Measurements from ENCODE around the gene DNAH5. TPM values are rescaled to one million over a fixed set of nuclear protein-coding genes. Genes with fewer than 3 reads are reported as not detected.

The DNAH5 gene
- total and polyA plus RNA-seq, 2 of the 13 experiments (the other 11 are each of a cell fraction or from before 2014, with no cell fraction given): 0.09 TPM

GRCh38 chr5:13766236-13766635 lies 178.3 kb downstream of the DNAH5 start:
- intact Hi-C loops (cut with micrococcal nuclease; ENCODE audit: unreplicated experiment): no loop called here
- in situ Hi-C loops (cut with HindIII; ENCODE audit: extremely low pct_ligation_motif_present, low pct_unique_long_range_greater_than_20kb): no loop called here
- WGBS (ENCODE audit: low lambda C conversion rate): 0% methylated on average over 3 of the region's 3 CpGs
- Histone ChIP-seq H3K4me2 (ENCODE audit: low read depth, low read length) (no peak overlapping the region), H3K4me1 (ENCODE audit: insufficient read depth, low read length) (no peaks in the 10 kb centered on the region), H2AFZ (ENCODE audit: low read length) (no peak overlapping the region), H3K36me3 (replicated peaks in 1 of 2; ENCODE audit: control insufficient read depth in 1 of 2, insufficient read depth in 2 of 2, low read length in 2 of 2) (no peaks in the 10 kb centered on the region), H3K4me3 (replicated peaks in 1 of 3; ENCODE audit: insufficient read depth in 1 of 3, low read depth in 2 of 3, low read length in 3 of 3) (no peak overlapping the region), H4K20me1 (ENCODE audit: insufficient read depth, low read length) (no peaks in the 10 kb centered on the region), H3K79me2 (ENCODE audit: insufficient read depth, low read length) (no peaks in the 10 kb centered on the region), H3K27me3 (ENCODE audit: control insufficient read depth in 1 of 2, insufficient read depth in 2 of 2, low read length in 2 of 2) (no peaks in the 10 kb centered on the region; a peak in 1 of 5 replicates), H3K9me3 (ENCODE audit: low read length) (no peaks in the 10 kb centered on the region), H3K27ac (ENCODE audit: extremely low read length, insufficient read depth, low read length) (no peak overlapping the region), H3K9ac (ENCODE audit: insufficient read depth, low read depth, low read length) (no peak overlapping the region)
- POLR2A ChIA-PET: no interaction called here
- DNase-seq (ENCODE audit: low spot score) (no peak), ATAC-seq (no peak), FAIRE-seq (no peak)
- CTCF ChIA-PET (ENCODE audit: low intra/inter-chr PET ratio, low total read pairs): no interaction called here
- no TSS peak for BruUV-seq (replicated peaks)
- TF ChIP-seq ZNF180 (CRISPR knock-in tag; IDR thresholded peaks at IDR 0.05; ENCODE audit: borderline replicate concordance, low read depth) (no peak), ZNF205 (CRISPR knock-in tag; IDR thresholded peaks at IDR 0.05) (no peak), MAFK (conservative IDR thresholded peaks at IDR 0.05 in 1 of 2, IDR thresholded peaks at IDR 0.05 in 1 of 2; ENCODE audit: low read length in 2 of 2) (peak; percentile 1 to 19; a peak in 1 of 4 replicates), ZNF556 (CRISPR knock-in tag; IDR thresholded peaks at IDR 0.05; ENCODE audit: borderline replicate concordance) (no peak)

- ChIA-PET POLR2A (no interaction called here), CTCF (ENCODE audit: low intra/inter-chr PET ratio, low total read pairs) (no interaction called here)
- ATAC-seq: no peak
- Histone ChIP-seq H3K4me1 (ENCODE audit: insufficient read depth, low read length) (no peaks in the 10 kb centered on the region), H3K79me2 (ENCODE audit: insufficient read depth, low read length) (no peaks in the 10 kb centered on the region), H3K4me3 (replicated peaks in 1 of 3; ENCODE audit: insufficient read depth in 1 of 3, low read depth in 2 of 3, low read length in 3 of 3) (no peak overlapping the region), H3K36me3 (replicated peaks in 1 of 2; ENCODE audit: control insufficient read depth in 1 of 2, insufficient read depth in 2 of 2, low read length in 2 of 2) (no peaks in the 10 kb centered on the region), H3K27ac (ENCODE audit: extremely low read length, insufficient read depth, low read length) (no peak overlapping the region), H3K9me3 (ENCODE audit: low read length) (no peaks in the 10 kb centered on the region), H3K27me3 (ENCODE audit: control insufficient read depth in 1 of 2, insufficient read depth in 2 of 2, low read length in 2 of 2) (no peaks in the 10 kb centered on the region), H3K4me2 (ENCODE audit: low read depth, low read length) (no peak overlapping the region), H4K20me1 (ENCODE audit: insufficient read depth, low read length) (no peaks in the 10 kb centered on the region), H2AFZ (ENCODE audit: low read length) (no peak overlapping the region), H3K9ac (ENCODE audit: insufficient read depth, low read depth, low read length) (no peak overlapping the region)
- DNase-seq (ENCODE audit: low spot score): no peak
- TF ChIP-seq RFXAP (CRISPR knock-in tag; IDR thresholded peaks at IDR 0.05; ENCODE audit: borderline replicate concordance) (no peak), HINFP (CRISPR knock-in tag; IDR thresholded peaks at IDR 0.05; ENCODE audit: low read depth) (no peak), ZNF598 (CRISPR knock-in tag; IDR thresholded peaks at IDR 0.05; ENCODE audit: borderline replicate concordance) (no peak), PRDM15 (CRISPR knock-in tag; IDR thresholded peaks at IDR 0.05) (no peak), CENPX (CRISPR knock-in tag; IDR thresholded peaks at IDR 0.05) (no peak), KAT8 (CRISPR knock-in tag; IDR thresholded peaks at IDR 0.05) (no peak), MBD4 (IDR thresholded peaks at IDR 0.05; ENCODE audit: borderline replicate concordance, low read length) (no peak), ZNF260 (CRISPR knock-in tag; IDR thresholded peaks at IDR 0.05; ENCODE audit: borderline replicate concordance, low read depth) (no peak)
- intact Hi-C loops (cut with micrococcal nuclease; ENCODE audit: unreplicated experiment): no loop called here
- FAIRE-seq: no peak
- in situ Hi-C loops (cut with HindIII; ENCODE audit: extremely low pct_ligation_motif_present, low pct_unique_long_range_greater_than_20kb): no loop called here
- no TSS peak for BruUV-seq (replicated peaks)
- WGBS (ENCODE audit: low lambda C conversion rate): 1% methylated on average over 3 of the region's 3 CpGs
Measured at GRCh38 chr5:13763719-13764118, 180.8 kb downstream of the DNAH5 start.
